CD4-positive, alpha-beta T cell treated with Interferon alpha-2 for 1 hour (primary cell): ENCODE measurements around the gene NSUN5.
A peak's percentile ranks its signal among the peaks of the same experiment; 100 is the strongest.
"Not testable (repeated sequence)": the region's sequence is repeated elsewhere in the genome, so short reads cannot be mapped to it uniquely, and the experiment has no call there.

ENCODE experiments used
- DNase-seq, 2 donors: peaks; one replicate each; pipeline ENCODE4 v3.0.0-alpha.2; 2020 to 2022

NSUN5 gene

GRCh38 chr7:73308665-73309214 lies at the start of gene NSUN5:
Gene NSUN5 (minus strand): TSS chr7:73308826. CDS start chr7:73308790, 36 bp downstream.
- DNase-seq: peak; percentile 87 to 91

- no peak for DNase-seq
Observed at GRCh38 chr7:73356159-73356558, 47.5 kb upstream of the NSUN5 start.

- no peak for DNase-seq
Observed at GRCh38 chr7:73354821-73355220, 46.2 kb upstream of the NSUN5 start.

GRCh38 chr7:73354196-73354595 lies 45.6 kb upstream of the NSUN5 start:
- DNase-seq: no peak

- DNase-seq: no peak
Observed at GRCh38 chr7:73353243-73353642, 44.6 kb upstream of the NSUN5 start.

- DNase-seq: no peak
Observed at GRCh38 chr7:73352784-73353183, 44.2 kb upstream of the NSUN5 start.

GRCh38 chr7:73351447-73352167 lies 43.0 kb upstream of the NSUN5 start:
- DNase-seq: no peak

GRCh38 chr7:73350306-73351068 lies 41.9 kb upstream of the NSUN5 start:
- DNase-seq: no peak

- no peak for DNase-seq
Observed at GRCh38 chr7:73349763-73350162, 41.1 kb upstream of the NSUN5 start.

- DNase-seq: no peak
Observed at GRCh38 chr7:73345951-73346350, 37.3 kb upstream of the NSUN5 start.

GRCh38 chr7:73345538-73345937 lies 36.9 kb upstream of the NSUN5 start:
- DNase-seq: no peak

GRCh38 chr7:73343671-73344380 lies 35.2 kb upstream of the NSUN5 start:
- DNase-seq: no peak

GRCh38 chr7:73342645-73343044 lies 34.0 kb upstream of the NSUN5 start:
- DNase-seq: no peak

GRCh38 chr7:73341877-73342276 lies 33.3 kb upstream of the NSUN5 start:
- DNase-seq: peak in 1 of 2 donors; percentile 11

- DNase-seq: no peak
Observed at GRCh38 chr7:73340514-73340913, 31.9 kb upstream of the NSUN5 start.

GRCh38 chr7:73338321-73338720 lies 29.7 kb upstream of the NSUN5 start:
- no peak for DNase-seq

- DNase-seq: no peak
Observed at GRCh38 chr7:73332447-73332846, 23.8 kb upstream of the NSUN5 start.

- no peak for DNase-seq
Observed at GRCh38 chr7:73330772-73331171, 22.1 kb upstream of the NSUN5 start.

- DNase-seq: no peak
Observed at GRCh38 chr7:73329861-73330581, 21.4 kb upstream of the NSUN5 start.

GRCh38 chr7:73328696-73329095 lies 20.1 kb upstream of the NSUN5 start:
- no peak for DNase-seq

- not testable (repeated sequence) for DNase-seq
Observed at GRCh38 chr7:73327922-73328321, 19.3 kb upstream of the NSUN5 start, which contains the start of the genes FKBP6 and TRIM50. Gene FKBP6 (plus strand): TSS chr7:73328161. CDS start chr7:73328429, 268 bp downstream. Gene TRIM50 (minus strand): TSS chr7:73328082. CDS start chr7:73324787, 3,295 bp downstream.

- DNase-seq: not testable (repeated sequence)
Observed at GRCh38 chr7:73327449-73327848, 18.8 kb upstream of the NSUN5 start.
